HepG2 (cell line): ENCODE measurements around the gene WDR45B. TPM values are rescaled to one million over a fixed set of nuclear protein-coding genes. Genes with fewer than 3 reads are reported as not detected.

Experiments
- ATAD3A ChIP-seq: sonication (generic); formaldehyde crosslinking; IDR thresholded peaks from 2 replicates; pipeline ENCODE4 v1.4.0; 2020; ENCODE audit warnings: missing genetic modification reagents
- HDAC2 ChIP-seq: sonication (generic); formaldehyde crosslinking; IDR thresholded peaks from 2 replicates; pipeline ENCODE4 v1.4.0; 2020; ENCODE audit warnings: missing genetic modification reagents
- ZNF143 ChIP-seq: sonication (generic); formaldehyde crosslinking; IDR thresholded peaks from 2 replicates; pipeline ENCODE4 v1.4.0; 2020; ENCODE audit warnings: missing genetic modification reagents
- ZNF256 ChIP-seq: sonication (generic); formaldehyde crosslinking; conservative IDR thresholded peaks from 2 replicates; pipeline ENCODE4 v1.4.0; 2020; ENCODE audit warnings: missing genetic modification reagents
- ZNF264 ChIP-seq: sonication (generic); formaldehyde crosslinking; IDR thresholded peaks from 2 replicates; pipeline ENCODE4 v1.4.0; 2020; ENCODE audit warnings: missing genetic modification reagents
- ZNF335 ChIP-seq: sonication (generic); formaldehyde crosslinking; IDR thresholded peaks from 2 replicates; pipeline ENCODE4 v1.4.0; 2020; ENCODE audit warnings: missing genetic modification reagents
- ZNF337 ChIP-seq: sonication (generic); formaldehyde crosslinking; IDR thresholded peaks from 2 replicates; pipeline ENCODE4 v1.5.1; 2020; ENCODE audit warnings: missing genetic modification reagents, low read depth, mild to moderate bottlenecking, borderline replicate concordance
- ZNF749 ChIP-seq: sonication (generic); formaldehyde crosslinking; IDR thresholded peaks from 2 replicates; pipeline ENCODE4 v1.8.0; 2022; ENCODE audit warnings: mild to moderate bottlenecking, missing genetic modification reagents, moderate library complexity, borderline replicate concordance
- ZNF788 ChIP-seq: sonication (generic); formaldehyde crosslinking; IDR thresholded peaks from 2 replicates; pipeline ENCODE4 v1.5.0; 2020; ENCODE audit warnings: mild to moderate bottlenecking, missing genetic modification reagents, borderline replicate concordance
- ZNF883 ChIP-seq: sonication (generic); formaldehyde crosslinking; IDR thresholded peaks from 2 replicates; pipeline ENCODE4 v1.5.1; 2020; ENCODE audit warnings: mild to moderate bottlenecking, missing genetic modification reagents; ENCODE audit errors: not compliant biosample characterization
- polyA plus RNA-seq, 8 experiments: library from polyadenylated mRNA; depleted of rRNA in 3 of 8; stranded (reverse) in 7 of 8; unstranded in 1 of 8; fragments of >200 nt; fragmentation: Illumina TruSeq in 4 of 8; extraction: Trizol in 4 of 8; gene quantifications; 2 replicates each; pipeline versions ENCODE4 v1.2.1 to v1.2.3, GENCODE V29; 2011 to 2016; ENCODE audit warnings: low read depth in 4 of 8, missing spikeins in 1 of 8, mixed read lengths in 1 of 8; ENCODE audit not compliant: insufficient read depth in 1 of 8
- total RNA-seq, 5 experiments: library from RNA; depleted of rRNA; stranded (reverse); fragments of >200 nt; fragmentation: Illumina TruSeq; extraction: Trizol; gene quantifications; 2 replicates each; pipeline ENCODE4 v1.2.3, GENCODE V29; 2016; ENCODE audit warnings: low read depth in 1 of 5
- TF ChIP-seq, protein P1 (sequence below): sonication (generic); formaldehyde crosslinking; conservative IDR thresholded peaks from 2 replicates; pipeline ENCODE4 v1.4.0; 2020; ENCODE audit warnings: missing genetic modification reagents
- TF ChIP-seq, protein P2 (sequence below): sonication (generic); formaldehyde crosslinking; IDR thresholded peaks from 2 replicates; pipeline ENCODE4 v1.5.0; 2020; ENCODE audit warnings: mild to moderate bottlenecking, low read depth, missing genetic modification reagents, borderline replicate concordance
- TF ChIP-seq, protein P3 (sequence below): sonication (generic); formaldehyde crosslinking; IDR thresholded peaks from 2 replicates; pipeline ENCODE4 v1.8.0; 2022; ENCODE audit warnings: mild to moderate bottlenecking, missing genetic modification reagents, borderline replicate concordance
- TF ChIP-seq, protein P4 (sequence below): IDR thresholded peaks from 2 replicates; pipeline ENCODE4 v1.6.1; 2012; ENCODE audit warnings: inconsistent platforms

Gene WDR45B
- total and polyA plus RNA-seq, 2 of the 13 experiments (the other 11 are each of a cell fraction or from before 2014, with no cell fraction given) = 86.2 to 155 TPM

DNA sequence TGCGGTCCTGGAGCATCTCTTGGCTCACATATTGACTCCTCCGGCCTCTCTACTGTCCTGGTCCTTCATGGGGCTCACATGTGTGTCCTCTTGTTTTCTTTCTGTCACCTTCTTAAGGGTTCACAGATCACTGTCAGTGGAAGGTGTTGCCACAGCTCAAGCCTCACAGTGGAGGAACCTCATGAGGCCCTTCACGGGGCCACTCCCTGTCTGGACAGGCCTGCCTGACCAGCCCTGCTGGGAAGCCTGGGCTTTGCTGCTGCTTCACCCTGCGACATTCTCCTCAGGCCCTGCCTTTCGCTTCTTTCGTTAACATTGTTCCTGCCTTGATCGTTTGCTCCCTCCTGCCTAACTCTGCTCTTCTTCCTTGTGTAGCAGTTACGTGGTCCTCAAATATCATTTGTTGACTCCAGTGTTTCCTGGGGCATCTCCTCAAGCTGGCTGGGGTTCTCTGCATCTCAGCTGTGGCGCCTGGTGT lies 55.9 kb downstream of the WDR45B start (continued):
- TF ChIP-seq, protein P1, sequence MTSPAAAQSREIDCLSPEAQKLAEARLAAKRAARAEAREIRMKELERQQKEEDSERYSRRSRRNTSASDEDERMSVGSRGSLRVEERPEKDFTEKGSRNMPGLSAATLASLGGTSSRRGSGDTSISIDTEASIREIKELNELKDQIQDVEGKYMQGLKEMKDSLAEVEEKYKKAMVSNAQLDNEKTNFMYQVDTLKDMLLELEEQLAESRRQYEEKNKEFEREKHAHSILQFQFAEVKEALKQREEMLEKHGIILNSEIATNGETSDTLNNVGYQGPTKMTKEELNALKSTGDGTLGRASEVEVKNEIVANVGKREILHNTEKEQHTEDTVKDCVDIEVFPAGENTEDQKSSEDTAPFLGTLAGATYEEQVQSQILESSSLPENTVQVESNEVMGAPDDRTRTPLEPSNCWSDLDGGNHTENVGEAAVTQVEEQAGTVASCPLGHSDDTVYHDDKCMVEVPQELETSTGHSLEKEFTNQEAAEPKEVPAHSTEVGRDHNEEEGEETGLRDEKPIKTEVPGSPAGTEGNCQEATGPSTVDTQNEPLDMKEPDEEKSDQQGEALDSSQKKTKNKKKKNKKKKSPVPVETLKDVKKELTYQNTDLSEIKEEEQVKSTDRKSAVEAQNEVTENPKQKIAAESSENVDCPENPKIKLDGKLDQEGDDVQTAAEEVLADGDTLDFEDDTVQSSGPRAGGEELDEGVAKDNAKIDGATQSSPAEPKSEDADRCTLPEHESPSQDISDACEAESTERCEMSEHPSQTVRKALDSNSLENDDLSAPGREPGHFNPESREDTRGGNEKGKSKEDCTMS = no peak
- TF ChIP-seq ZNF337 = no peak
- no peak for TF ChIP-seq ZNF335 (CRISPR knock-in tag)
- 0 out of 2 replicates have a peak, but pooled peaks have one; percentile 26 for TF ChIP-seq ZNF788 (CRISPR knock-in tag)
- no peak for TF ChIP-seq ZNF256 (CRISPR knock-in tag)
- TF ChIP-seq ZNF264 (CRISPR knock-in tag) = no peak
- TF ChIP-seq, protein P2, sequence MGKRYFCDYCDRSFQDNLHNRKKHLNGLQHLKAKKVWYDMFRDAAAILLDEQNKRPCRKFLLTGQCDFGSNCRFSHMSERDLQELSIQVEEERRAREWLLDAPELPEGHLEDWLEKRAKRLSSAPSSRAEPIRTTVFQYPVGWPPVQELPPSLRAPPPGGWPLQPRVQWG = no peak
- no peak for TF ChIP-seq ZNF749 (CRISPR knock-in tag)
- no peak for TF ChIP-seq ATAD3A (CRISPR knock-in tag)
- TF ChIP-seq ZNF883 (CRISPR knock-in tag) = peak; percentile 8
- TF ChIP-seq, protein P3, sequence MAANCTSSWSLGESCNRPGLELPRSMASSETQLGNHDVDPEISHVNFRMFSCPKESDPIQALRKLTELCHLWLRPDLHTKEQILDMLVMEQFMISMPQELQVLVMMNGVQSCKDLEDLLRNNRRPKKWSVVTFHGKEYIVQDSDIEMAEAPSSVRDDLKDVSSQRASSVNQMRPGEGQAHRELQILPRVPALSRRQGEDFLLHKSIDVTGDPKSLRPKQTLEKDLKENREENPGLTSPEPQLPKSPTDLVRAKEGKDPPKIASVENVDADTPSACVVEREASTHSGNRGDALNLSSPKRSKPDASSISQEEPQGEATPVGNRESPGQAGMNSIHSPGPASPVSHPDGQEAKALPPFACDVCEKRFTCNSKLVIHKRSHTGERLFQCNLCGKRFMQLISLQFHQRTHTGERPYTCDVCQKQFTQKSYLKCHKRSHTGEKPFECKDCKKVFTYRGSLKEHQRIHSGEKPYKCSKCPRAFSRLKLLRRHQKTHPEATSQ (CRISPR knock-in tag) = no peak
- TF ChIP-seq, protein P4, sequence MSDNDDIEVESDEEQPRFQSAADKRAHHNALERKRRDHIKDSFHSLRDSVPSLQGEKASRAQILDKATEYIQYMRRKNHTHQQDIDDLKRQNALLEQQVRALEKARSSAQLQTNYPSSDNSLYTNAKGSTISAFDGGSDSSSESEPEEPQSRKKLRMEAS = 0 out of 2 replicates have a peak, but pooled peaks have one; percentile 9
- TF ChIP-seq ZNF143 (CRISPR knock-in tag) = no peak
- TF ChIP-seq HDAC2 (CRISPR knock-in tag) = no peak
